Thoracic aorta (tissue), 2 donors: Measurements from ENCODE around the gene POR. TPM values are rescaled to one million over a fixed set of nuclear protein-coding genes. Genes with fewer than 3 reads are reported as not detected.
"Not testable (repeated sequence)": the region's sequence is repeated elsewhere in the genome, so short reads cannot be mapped to it uniquely, and the experiment has no call there.

Experiments
- ATAC-seq: fragments of 150-250 bp; one replicate; pipeline ENCODE4 v1.8.0; 2017; ENCODE audit warnings: low read depth; ENCODE audit not compliant: insufficient number of reproducible peaks, low FRiP score
- DNase-seq: peaks from one replicate; pipeline ENCODE4 v3.0.0-alpha.2; 2020; ENCODE audit warnings: low spot score
- H3K27ac ChIP-seq, 2 donors: fragments of 200-600 bp; sonication (generic); 1 replicate in 1 of 2; 2 replicates in 1 of 2; pipeline ENCODE4 v1.5.1; 2016; ENCODE audit warnings: mild to moderate bottlenecking in 2 of 2, moderate library complexity in 2 of 2
- H3K27me3 ChIP-seq: fragments of 200-600 bp; sonication (generic); replicated peaks from 2 replicates; pipeline ENCODE4 v1.6.0; 2016; ENCODE audit warnings: mild to moderate bottlenecking; ENCODE audit not compliant: insufficient read depth
- H3K36me3 ChIP-seq: fragments of 200-600 bp; sonication (generic); one replicate; pipeline ENCODE4 v1.5.1; 2016
- H3K4me1 ChIP-seq, 2 donors: fragments of 200-600 bp; sonication (generic); 1 replicate in 1 of 2; 2 replicates in 1 of 2; pipeline versions ENCODE4 v1.5.1 to v1.6.0; 2016; ENCODE audit warnings: low read depth in 2 of 2, mild to moderate bottlenecking in 1 of 2; ENCODE audit not compliant: control insufficient read depth in 1 of 2
- H3K4me3 ChIP-seq: fragments of 200-600 bp; sonication (generic); 2 replicates; pipeline ENCODE4 v1.5.1; 2016; ENCODE audit warnings: mild to moderate bottlenecking
- H3K9me3 ChIP-seq: fragments of 200-600 bp; sonication (generic); 2 replicates; pipeline ENCODE4 v1.5.1; 2016
- total RNA-seq, 2 donors: library from RNA; depleted of rRNA; stranded (reverse); fragments of >200 nt; gene quantifications; one replicate each; pipeline versions ENCODE4 v1.1.0 to v1.2.3, GENCODE V29; 2016
- TF ChIP-seq, protein P1 (sequence below): fragments of 200-600 bp; sonication (generic); IDR thresholded peaks from one replicate; pipeline ENCODE4 v1.5.1; 2019; ENCODE audit warnings: antibody characterized with exemption

The POR gene
- total RNA-seq, 2 donors from 2014 or later, result 70.1 to 77.4 TPM

DNA sequence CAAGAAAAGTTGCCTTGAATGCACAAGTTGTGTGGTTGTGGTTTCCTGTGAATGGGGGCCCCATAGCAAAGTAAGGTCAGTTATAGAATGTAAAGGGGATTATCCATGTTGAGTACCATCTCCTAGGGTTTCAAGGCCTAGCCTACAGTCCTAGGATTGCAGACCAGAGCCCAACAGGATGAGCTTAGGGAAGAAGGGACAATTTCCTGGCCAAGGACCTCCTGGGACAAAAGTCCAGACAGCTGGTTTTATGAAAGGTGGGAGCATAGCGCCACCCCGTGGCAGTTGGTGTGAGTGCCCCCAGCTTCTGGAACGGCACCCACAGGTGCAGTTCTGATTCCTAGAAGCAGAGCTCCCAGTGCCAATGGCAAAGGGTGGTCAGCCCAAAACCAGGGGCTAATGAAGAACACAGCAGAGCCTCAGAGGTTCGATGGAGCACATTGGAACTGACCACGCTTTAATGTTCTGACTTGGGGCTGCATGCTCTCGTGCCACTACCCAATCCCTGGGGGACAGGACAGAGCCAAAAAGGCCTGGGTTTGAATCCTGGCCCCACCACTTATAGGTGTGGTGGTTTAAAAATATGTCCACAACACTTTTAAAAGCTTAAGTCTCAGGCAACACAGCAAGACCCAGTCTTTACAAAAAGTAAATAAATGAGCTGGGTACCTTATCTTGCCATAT, 105.2 kb downstream of the POR start:
- peak; percentile 15 for DNase-seq
- TF ChIP-seq, protein P1, sequence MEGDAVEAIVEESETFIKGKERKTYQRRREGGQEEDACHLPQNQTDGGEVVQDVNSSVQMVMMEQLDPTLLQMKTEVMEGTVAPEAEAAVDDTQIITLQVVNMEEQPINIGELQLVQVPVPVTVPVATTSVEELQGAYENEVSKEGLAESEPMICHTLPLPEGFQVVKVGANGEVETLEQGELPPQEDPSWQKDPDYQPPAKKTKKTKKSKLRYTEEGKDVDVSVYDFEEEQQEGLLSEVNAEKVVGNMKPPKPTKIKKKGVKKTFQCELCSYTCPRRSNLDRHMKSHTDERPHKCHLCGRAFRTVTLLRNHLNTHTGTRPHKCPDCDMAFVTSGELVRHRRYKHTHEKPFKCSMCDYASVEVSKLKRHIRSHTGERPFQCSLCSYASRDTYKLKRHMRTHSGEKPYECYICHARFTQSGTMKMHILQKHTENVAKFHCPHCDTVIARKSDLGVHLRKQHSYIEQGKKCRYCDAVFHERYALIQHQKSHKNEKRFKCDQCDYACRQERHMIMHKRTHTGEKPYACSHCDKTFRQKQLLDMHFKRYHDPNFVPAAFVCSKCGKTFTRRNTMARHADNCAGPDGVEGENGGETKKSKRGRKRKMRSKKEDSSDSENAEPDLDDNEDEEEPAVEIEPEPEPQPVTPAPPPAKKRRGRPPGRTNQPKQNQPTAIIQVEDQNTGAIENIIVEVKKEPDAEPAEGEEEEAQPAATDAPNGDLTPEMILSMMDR, result peak; percentile 87
- no peaks in the 10 kb centered on the region for H3K4me1 ChIP-seq
- H3K4me3 ChIP-seq, result no peak overlapping the region
- H3K27me3 ChIP-seq, result no peaks in the 10 kb centered on the region
- no peak overlapping the region for H3K27ac ChIP-seq
- H3K9me3 ChIP-seq, result no peaks in the 10 kb centered on the region
- H3K36me3 ChIP-seq, result no peaks in the 10 kb centered on the region
- no peak for ATAC-seq

DNA sequence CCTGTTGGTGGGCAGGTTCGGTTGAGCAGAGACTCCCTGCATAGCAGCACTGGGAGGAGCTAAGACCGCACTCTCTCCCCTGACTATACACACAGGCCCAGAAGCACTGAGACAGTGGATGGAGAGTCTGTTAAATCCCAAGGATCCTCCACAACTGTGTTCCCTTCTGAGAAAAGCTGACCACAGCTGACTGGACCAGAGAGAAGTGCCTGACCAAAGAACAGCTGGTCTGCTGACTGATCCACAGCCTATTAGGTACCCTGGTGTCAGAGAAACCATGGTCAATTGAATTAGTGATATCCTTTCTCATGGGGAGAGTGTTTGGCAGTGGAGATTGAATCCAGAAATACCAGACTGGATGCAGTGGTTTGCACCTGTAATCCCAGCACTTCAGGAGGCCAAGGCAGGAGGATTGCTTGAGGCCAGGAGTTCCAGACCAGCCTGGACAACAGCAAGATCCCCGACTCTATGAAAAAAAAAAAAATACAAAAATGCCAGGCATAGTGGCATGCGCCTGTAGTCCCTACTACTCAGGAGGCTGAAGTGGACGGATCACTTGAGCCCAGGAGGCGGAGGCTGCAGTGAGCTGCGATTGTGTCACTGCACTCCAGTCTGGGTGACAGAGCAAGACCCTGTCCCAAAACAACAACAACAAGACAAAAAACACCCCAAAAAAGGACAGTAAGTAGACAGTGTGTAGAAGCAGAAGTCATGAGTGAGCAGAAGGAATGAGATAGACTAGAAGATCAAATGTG, 107.2 kb downstream of the POR start:
- TF ChIP-seq, protein P1, result no peak
- ATAC-seq (no peak), DNase-seq (no peak)
- H3K27ac ChIP-seq, result no peak overlapping the region
- no peaks in the 10 kb centered on the region for H3K9me3 ChIP-seq
- no peaks in the 10 kb centered on the region for H3K27me3 ChIP-seq
- H3K4me3 ChIP-seq, result no peak overlapping the region
- no peaks in the 10 kb centered on the region for H3K4me1 ChIP-seq
- no peaks in the 10 kb centered on the region for H3K36me3 ChIP-seq

DNA sequence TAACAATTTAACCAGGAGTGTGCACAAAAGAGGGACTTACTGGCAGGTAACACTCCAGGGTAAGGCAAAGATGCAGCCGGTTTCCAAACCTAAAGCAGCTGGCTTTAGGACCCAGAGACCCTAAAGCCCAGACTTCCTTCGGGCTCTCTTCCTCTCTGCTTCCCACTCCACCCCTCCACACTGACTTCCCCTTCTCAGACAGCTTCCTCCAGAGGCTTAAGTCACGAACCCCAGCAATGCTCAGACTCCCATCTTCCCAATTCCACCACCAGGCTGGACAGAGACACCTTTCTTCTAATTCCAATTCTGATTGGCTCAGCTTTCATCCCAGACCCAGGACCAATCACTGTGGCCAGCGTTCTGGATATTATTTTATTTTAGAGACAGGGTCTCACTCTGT, 108.0 kb downstream of the POR start:
- DNase-seq, result no peak
- no peak overlapping the region for H3K4me3 ChIP-seq
- no peak overlapping the region for H3K27ac ChIP-seq
- no peak for ATAC-seq
- H3K4me1 ChIP-seq, result no peaks in the 10 kb centered on the region
- peaks cover under 1% of the 10 kb centered on the region for H3K36me3 ChIP-seq
- TF ChIP-seq, protein P1, result no peak
- no peaks in the 10 kb centered on the region for H3K9me3 ChIP-seq
- H3K27me3 ChIP-seq, result no peaks in the 10 kb centered on the region

DNA sequence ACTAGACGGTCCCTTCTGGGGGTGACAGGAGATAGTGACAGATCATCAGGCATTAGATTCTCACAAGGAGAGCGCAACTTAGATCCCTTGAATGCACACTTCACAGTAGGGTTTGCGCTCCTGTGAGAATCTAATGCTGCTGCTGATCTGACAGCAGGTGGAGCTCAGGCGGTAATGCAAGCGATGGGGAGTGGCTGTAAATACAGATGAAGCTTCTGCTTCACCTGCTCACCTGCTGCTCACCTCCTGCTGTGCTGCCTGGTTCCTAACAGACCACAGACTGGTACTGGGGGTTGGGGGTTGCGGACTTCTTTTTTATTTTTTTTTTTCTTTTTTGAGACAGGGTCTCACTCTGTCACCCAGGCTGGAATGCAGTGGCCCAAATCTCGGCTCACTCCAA, 114.7 kb downstream of the POR start:
- not testable (repeated sequence) for H3K27me3 ChIP-seq, H3K27ac ChIP-seq, H3K4me3 ChIP-seq, H3K9me3 ChIP-seq, H3K36me3 ChIP-seq, H3K4me1 ChIP-seq, DNase-seq, ATAC-seq

DNA sequence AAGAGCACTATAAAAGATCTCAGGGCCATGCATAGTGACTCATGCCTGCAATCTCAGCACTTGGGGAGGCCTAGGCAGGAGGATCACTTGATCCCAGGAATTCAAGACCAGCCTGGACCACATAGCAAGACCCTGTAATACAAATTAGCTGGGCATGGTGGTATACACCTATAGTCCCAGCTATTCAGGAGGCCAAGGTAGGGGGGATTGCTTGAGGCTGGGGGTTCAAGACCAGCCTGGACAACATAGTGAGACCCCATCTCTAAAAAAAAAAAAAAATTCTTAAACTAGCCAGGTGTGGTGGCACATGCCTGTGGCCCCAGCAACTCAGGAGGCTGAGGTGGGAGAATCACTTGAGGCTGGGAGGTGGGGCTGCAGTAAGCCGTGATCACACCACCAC, 117.0 kb downstream of the POR start:
- TF ChIP-seq, protein P1, result no peak
- Histone ChIP-seq H3K4me1 (no peaks in the 10 kb centered on the region), H3K4me3 (no peak overlapping the region), H3K36me3 (peaks cover 6% of the 10 kb centered on the region), H3K27ac (no peak overlapping the region), H3K9me3 (no peaks in the 10 kb centered on the region), H3K27me3 (no peaks in the 10 kb centered on the region)
- ATAC-seq (no peak), DNase-seq (no peak)

Other genes starting within 250 kb of the POR start
- 10 to 100 TPM; 42.9 to 48.2 TPM for gene HIP1, start 176.2 kb upstream of the POR start, total RNA-seq
- not detected for gene CCL26, start 142.9 kb upstream of the POR start, total RNA-seq
- gene CCL24, start 101.3 kb upstream of the POR start, total RNA-seq, result not detected
- 10 to 100 TPM; 36.5 to 52.4 TPM for gene RHBDD2, start 36.1 kb upstream of the POR start, total RNA-seq
- 10 to 100 TPM; 39.4 to 44.7 TPM for gene TMEM120A, start 79.4 kb downstream of the POR start, total RNA-seq
- 10 to 100 TPM in 1 of 2 donors, 1 to 10 TPM in 1; 9.3 to 14.6 TPM for gene STYXL1, start 132.8 kb downstream of the POR start, total RNA-seq
- 10 to 100 TPM; 48.2 to 58.6 TPM for gene MDH2, start 133.0 kb downstream of the POR start, total RNA-seq